ENCODE data around the gene PRKAG2. TPM values are rescaled to one million over a fixed set of nuclear protein-coding genes. Genes with fewer than 3 reads are reported as not detected.

The PRKAG2 gene
- total and polyA plus RNA-seq, 2 of the 8 experiments (the other 6 are each of a cell fraction or from before 2014, with no cell fraction given), result 7.5 to 18.1 TPM

DNA sequence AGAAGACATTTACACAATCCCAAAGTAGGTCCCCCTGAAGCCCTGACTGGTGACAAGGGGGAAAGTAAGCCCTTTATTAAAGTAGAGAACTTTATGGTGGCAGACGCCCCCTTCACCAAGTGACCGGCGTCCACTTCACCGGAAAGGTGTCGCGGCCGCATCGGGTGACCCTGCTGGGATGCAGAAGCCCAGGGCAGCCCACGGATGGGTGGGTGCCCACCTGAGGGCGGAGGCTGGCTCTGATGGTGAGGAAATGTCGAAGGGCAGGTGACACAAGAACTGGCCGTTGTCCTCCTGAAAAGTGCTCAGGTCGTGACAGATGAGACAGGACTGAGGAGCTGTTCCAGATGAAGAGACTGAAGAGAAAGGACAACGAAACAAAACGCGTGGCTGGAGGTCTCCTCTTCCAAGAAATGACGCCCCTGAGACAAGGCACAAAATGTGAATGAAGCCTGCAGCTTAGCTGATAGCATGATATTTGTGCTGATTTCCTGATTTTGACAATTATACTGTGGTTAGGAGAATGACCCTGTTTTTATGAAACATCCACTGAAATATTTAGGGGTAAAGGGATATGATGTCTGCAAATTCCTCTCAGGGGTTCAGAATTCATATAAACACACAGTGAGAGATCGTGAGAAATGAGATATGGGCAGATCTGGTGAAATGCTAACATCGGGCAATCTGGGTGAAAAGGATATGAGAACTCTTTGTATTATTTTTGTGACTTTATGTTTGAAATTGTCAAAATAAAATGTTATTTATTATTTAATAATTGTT is 123.9 kb downstream of the PRKAG2 start:
- DNase-seq (ENCODE audit: low read depth in 1 of 2, low spot score in 2 of 2) (no peak), FAIRE-seq (no peak)
- Histone ChIP-seq H3K56ac (replicated peaks; ENCODE audit: insufficient read length, low read depth, low read length) (no peak overlapping the region), H3K36me3 (ENCODE audit: control insufficient read depth in 2 of 4, insufficient read depth in 4 of 4, low read length in 3 of 4) (no peaks in the 10 kb centered on the region), H2BK20ac (ENCODE audit: low read length) (peak overlapping the region; percentile 10; the same call in 1 of the 2 replicates), H3K23me2 (ENCODE audit: low read depth, low read length) (no peaks in the 10 kb centered on the region), H3K4ac (replicated peaks; ENCODE audit: insufficient read length, low read depth, low read length) (no peak overlapping the region), H3K4me3 (ENCODE audit: extremely low read depth in 1 of 4, insufficient read depth in 2 of 4, low read depth in 3 of 4, low read length in 4 of 4) (no peak overlapping the region), H3K27me3 (replicated peaks in 1 of 4; ENCODE audit: control insufficient read depth in 3 of 4, extremely low read depth in 1 of 4, insufficient read depth in 3 of 4, low read length in 3 of 4) (no peaks in the 10 kb centered on the region), H3K18ac (ENCODE audit: extremely low read depth, low read length) (peak overlapping the region; percentile 66; the same call in 1 of the 2 replicates), H2AFZ (ENCODE audit: low read length) (no peak overlapping the region), H3K14ac (ENCODE audit: insufficient read length) (no peak overlapping the region), H2AK5ac (ENCODE audit: low read depth, low read length) (0 out of 2 replicates have a peak overlapping the region, but pooled peaks have one; percentile 4), H4K5ac (ENCODE audit: insufficient read length, low read depth, low read length) (no peak overlapping the region), H3K79me2 (ENCODE audit: control insufficient read depth in 1 of 2, insufficient read depth in 2 of 2, low read length in 2 of 2) (no peaks in the 10 kb centered on the region), H3K23ac (ENCODE audit: insufficient read length) (no peak overlapping the region), H3K27ac (ENCODE audit: low read depth, low read length) (no peak overlapping the region), H4K91ac (replicated peaks; ENCODE audit: insufficient read length, low read length) (peak overlapping the region; percentile 80), H3K9ac (replicated peaks in 1 of 4; ENCODE audit: extremely low read depth in 1 of 4, low read depth in 3 of 4, low read length in 3 of 4) (no peak overlapping the region), H3K4me1 (replicated peaks in 1 of 4; ENCODE audit: control insufficient read depth in 3 of 4, insufficient read depth in 4 of 4, low read length in 3 of 4) (peaks cover 2 to 10% (median 5%) of the 10 kb centered on the region in 4 experiments; a peak in 6 of 7 replicates), H3K4me2 (ENCODE audit: insufficient read depth in 1 of 2, low read depth in 2 of 2, low read length in 2 of 2) (no peak overlapping the region), H2BK15ac (ENCODE audit: low read length) (peak overlapping the region; percentile 74; the same call in 1 of the 2 replicates), H2BK120ac (replicated peaks; ENCODE audit: low read depth, low read length) (peak overlapping the region; percentile 84), H4K8ac (ENCODE audit: extremely low read depth, insufficient read depth, low read length) (no peak overlapping the region; the same call in 1 of the 2 replicates), H3K9me3 (ENCODE audit: insufficient read depth in 2 of 2, low read depth in 1 of 2, low read length in 1 of 2) (no peaks in the 10 kb centered on the region), H2BK5ac (ENCODE audit: low read depth, low read length) (peak overlapping the region; percentile 76; the same call in 1 of the 2 replicates), H3K79me1 (ENCODE audit: low read depth, low read length) (no peaks in the 10 kb centered on the region), H4K20me1 (replicated peaks in 1 of 2; ENCODE audit: control insufficient read depth in 1 of 2, insufficient read depth in 2 of 2, low read length in 2 of 2) (no peaks in the 10 kb centered on the region), H2BK12ac (ENCODE audit: low read depth, low read length) (peak overlapping the region; percentile 91)
- 89% methylated on average over 19 of the region's 19 CpGs; no CpG with 5 or more reads in 1 of the 2 experiments for whole genome bisulfite sequencing, 2 experiments (ENCODE audit: extremely low coverage in 1 of 2, insufficient coverage in 1 of 2, insufficient read length in 1 of 2, insufficient replicate concordance in 2 of 2, low coverage in 1 of 2, low lambda C conversion rate in 2 of 2, missing lambda C conversion rate in 1 of 2)
- ChIA-PET POLR2A (ENCODE audit: partially characterized antibody) (no interaction called here), CTCF (ENCODE audit: partially characterized antibody) (interaction anchor here (0.6 to 2.4 kb wide), 13 partner anchors 8 to 214 kb away, joined by 3 to 17 read pairs (median 4); no protein-coding TSS in a partner anchor)
- no peak for TF ChIP-seq JUND (IDR thresholded peaks at IDR 0.05; ENCODE audit: low read length)
- no peak for TF ChIP-seq SIN3A (conservative IDR thresholded peaks at IDR 0.05 in 1 of 2, IDR thresholded peaks at IDR 0.05 in 1 of 2; ENCODE audit: low read depth in 1 of 2, low read length in 2 of 2)
- TF ChIP-seq EP300 (IDR thresholded peaks at IDR 0.05; ENCODE audit: borderline replicate concordance in 1 of 2, low read depth in 2 of 2, low read length in 2 of 2), result no peak

All from H1 (cell line).